Endometrial microvascular endothelial cells (primary cell): ENCODE results near the gene SWI5. TPM values are rescaled to one million over a fixed set of nuclear protein-coding genes. Genes with fewer than 3 reads are reported as not detected.

ENCODE experiments used
- in situ Hi-C: cut with HindIII; loops from 2 replicates; pipeline ENCODE4 v1.10.0; 2017; ENCODE audit warnings: low sequenced_read_pairs, low pct_unique_long_range_greater_than_20kb; ENCODE audit errors: inconsistent ontology term
- total RNA-seq: library from RNA; depleted of rRNA; stranded (reverse); fragments of >200 nt; gene quantifications from one replicate; pipeline ENCODE4 v1.2.3, GENCODE V29; 2015; ENCODE audit errors: inconsistent ontology term

The SWI5 gene
- total RNA-seq, 1 donor from 2014 or later, result 8.1 TPM

GRCh38 chr9:128250839-128251731 is 25.0 kb upstream of the SWI5 start:
- in situ Hi-C loops, result no loop called here

GRCh38 chr9:128251732-128252100 is 24.4 kb upstream of the SWI5 start:
- in situ Hi-C loops, result no loop called here

GRCh38 chr9:128252317-128253139 is 23.5 kb upstream of the SWI5 start:
- in situ Hi-C loops, result no loop called here

GRCh38 chr9:128253140-128253990 is 22.7 kb upstream of the SWI5 start:
- in situ Hi-C loops, result no loop called here

- in situ Hi-C loops, result no loop called here
Observed at GRCh38 chr9:128253991-128254346, 22.1 kb upstream of the SWI5 start.

GRCh38 chr9:128254362-128254761 is 21.7 kb upstream of the SWI5 start:
- in situ Hi-C loops, result no loop called here

- in situ Hi-C loops, result no loop called here
Observed at GRCh38 chr9:128254855-128255759, 21.0 kb upstream of the SWI5 start.

- in situ Hi-C loops, result no loop called here
Observed at GRCh38 chr9:128257086-128257825, 18.8 kb upstream of the SWI5 start.

GRCh38 chr9:128257907-128258306 is 18.2 kb upstream of the SWI5 start:
- in situ Hi-C loops, result no loop called here

- in situ Hi-C loops, result no loop called here
Observed at GRCh38 chr9:128258326-128258725, 17.8 kb upstream of the SWI5 start.

- in situ Hi-C loops, result no loop called here
Observed at GRCh38 chr9:128259156-128259555, 16.9 kb upstream of the SWI5 start.

- in situ Hi-C loops, result no loop called here
Observed at GRCh38 chr9:128260340-128260739, 15.7 kb upstream of the SWI5 start.

GRCh38 chr9:128262687-128263086 is 13.4 kb upstream of the SWI5 start:
- in situ Hi-C loops, result no loop called here

GRCh38 chr9:128265348-128265847 is 10.7 kb upstream of the SWI5 start:
- in situ Hi-C loops, result no loop called here

GRCh38 chr9:128266868-128267590 is 9.0 kb upstream of the SWI5 start:
- in situ Hi-C loops, result no loop called here

- in situ Hi-C loops, result no loop called here
Observed at GRCh38 chr9:128271112-128271511, 5.0 kb upstream of the SWI5 start.

- in situ Hi-C loops, result no loop called here
Observed at GRCh38 chr9:128271512-128271911, 4.6 kb upstream of the SWI5 start.
